Measurements from ENCODE around the gene ZNF597.
A peak's percentile ranks its signal among the peaks of the same experiment; 100 is the strongest.
"Not testable (repeated sequence)": the region's sequence is repeated elsewhere in the genome, so short reads cannot be mapped to it uniquely, and the experiment has no call there.

ZNF597 gene

GRCh38 chr16:3480901-3481695, 37.8 kb upstream of the ZNF597 start:
- no peak overlapping the region for H3K27ac Mint-ChIP-seq
- no peaks in the 10 kb centered on the region for H3K27me3 Mint-ChIP-seq

GRCh38 chr16:3479654-3480216, 36.4 kb upstream of the ZNF597 start:
- Mint-ChIP-seq H3K9me3 (ENCODE audit: low read depth) (no peaks in the 10 kb centered on the region), H3K4me1 (ENCODE audit: low read depth) (peaks cover 7% of the 10 kb centered on the region), H3K36me3 (peaks cover 2% of the 10 kb centered on the region), H3K27ac (peak overlapping the region; percentile 22), H3K27me3 (no peaks in the 10 kb centered on the region), H3K4me3 (no peak overlapping the region)

More at GRCh38 chr16:3480901-3481695, 37.8 kb upstream of the ZNF597 start:
- no peaks in the 10 kb centered on the region for H3K9me3 Mint-ChIP-seq (ENCODE audit: low read depth)
- no peak overlapping the region for H3K4me3 Mint-ChIP-seq
- H3K36me3 Mint-ChIP-seq: peaks cover 2% of the 10 kb centered on the region
- peaks cover 6% of the 10 kb centered on the region for H3K4me1 Mint-ChIP-seq (ENCODE audit: low read depth)

GRCh38 chr16:3478242-3478925, 35.1 kb upstream of the ZNF597 start:
- Mint-ChIP-seq H3K27me3 (no peaks in the 10 kb centered on the region), H3K27ac (no peak overlapping the region), H3K4me3 (no peak overlapping the region), H3K36me3 (peaks cover 2% of the 10 kb centered on the region), H3K4me1 (ENCODE audit: low read depth) (peaks cover 10% of the 10 kb centered on the region), H3K9me3 (ENCODE audit: low read depth) (no peaks in the 10 kb centered on the region)

GRCh38 chr16:3476409-3476808, 33.1 kb upstream of the ZNF597 start:
- no peaks in the 10 kb centered on the region for H3K36me3 Mint-ChIP-seq

GRCh38 chr16:3475604-3476375, 32.5 kb upstream of the ZNF597 start:
- Mint-ChIP-seq H3K9me3 (ENCODE audit: low read depth) (no peaks in the 10 kb centered on the region), H3K27ac (peak overlapping the region; percentile 41), H3K4me1 (ENCODE audit: low read depth) (peaks cover 22% of the 10 kb centered on the region), H3K36me3 (no peaks in the 10 kb centered on the region), H3K27me3 (no peaks in the 10 kb centered on the region), H3K4me3 (no peak overlapping the region)

More at GRCh38 chr16:3476409-3476808, 33.1 kb upstream of the ZNF597 start:
- no peak overlapping the region for H3K4me3 Mint-ChIP-seq
- no peaks in the 10 kb centered on the region for H3K9me3 Mint-ChIP-seq (ENCODE audit: low read depth)
- H3K4me1 Mint-ChIP-seq (ENCODE audit: low read depth): peaks cover 19% of the 10 kb centered on the region
- no peak overlapping the region for H3K27ac Mint-ChIP-seq
- no peaks in the 10 kb centered on the region for H3K27me3 Mint-ChIP-seq

GRCh38 chr16:3474870-3475269, 31.6 kb upstream of the ZNF597 start:
- peaks cover 25% of the 10 kb centered on the region for H3K4me1 Mint-ChIP-seq (ENCODE audit: low read depth)
- H3K27me3 Mint-ChIP-seq; H3K9me3 Mint-ChIP-seq (ENCODE audit: low read depth); H3K36me3 Mint-ChIP-seq; H3K27ac Mint-ChIP-seq; H3K4me3 Mint-ChIP-seq: not testable (repeated sequence)

- Mint-ChIP-seq H3K27me3 (no peaks in the 10 kb centered on the region), H3K9me3 (ENCODE audit: low read depth) (no peaks in the 10 kb centered on the region), H3K36me3 (no peaks in the 10 kb centered on the region), H3K4me3 (no peak overlapping the region), H3K4me1 (ENCODE audit: low read depth) (peaks cover 24% of the 10 kb centered on the region), H3K27ac (no peak overlapping the region)
Observed at GRCh38 chr16:3474136-3474779, 31.0 kb upstream of the ZNF597 start.

GRCh38 chr16:3473596-3473943, 30.3 kb upstream of the ZNF597 start:
- not testable (repeated sequence) for H3K27ac Mint-ChIP-seq; H3K4me3 Mint-ChIP-seq; H3K27me3 Mint-ChIP-seq; H3K9me3 Mint-ChIP-seq (ENCODE audit: low read depth); H3K36me3 Mint-ChIP-seq
- H3K4me1 Mint-ChIP-seq (ENCODE audit: low read depth): peaks cover 28% of the 10 kb centered on the region

GRCh38 chr16:3472878-3473595, 29.7 kb upstream of the ZNF597 start:
- Mint-ChIP-seq H3K27me3 (no peaks in the 10 kb centered on the region), H3K4me3 (no peak overlapping the region), H3K27ac (peak overlapping the region; percentile 54), H3K36me3 (no peaks in the 10 kb centered on the region), H3K4me1 (ENCODE audit: low read depth) (peaks cover 33% of the 10 kb centered on the region), H3K9me3 (ENCODE audit: low read depth) (no peaks in the 10 kb centered on the region)

GRCh38 chr16:3471518-3472176, 28.3 kb upstream of the ZNF597 start:
- H3K4me3 Mint-ChIP-seq: no peak overlapping the region
- no peak overlapping the region for H3K27ac Mint-ChIP-seq
- peaks cover 47% of the 10 kb centered on the region for H3K4me1 Mint-ChIP-seq (ENCODE audit: low read depth)
- no peaks in the 10 kb centered on the region for H3K36me3 Mint-ChIP-seq
- no peaks in the 10 kb centered on the region for H3K27me3 Mint-ChIP-seq
- H3K9me3 Mint-ChIP-seq (ENCODE audit: low read depth): no peaks in the 10 kb centered on the region

- H3K4me3 Mint-ChIP-seq: no peak overlapping the region
- H3K9me3 Mint-ChIP-seq (ENCODE audit: low read depth): no peaks in the 10 kb centered on the region
- H3K4me1 Mint-ChIP-seq (ENCODE audit: low read depth): peaks cover 53% of the 10 kb centered on the region
- no peaks in the 10 kb centered on the region for H3K27me3 Mint-ChIP-seq
- peak overlapping the region; percentile 6 for H3K27ac Mint-ChIP-seq
- H3K36me3 Mint-ChIP-seq: no peaks in the 10 kb centered on the region
Observed at GRCh38 chr16:3470723-3471122, 27.4 kb upstream of the ZNF597 start.

GRCh38 chr16:3469736-3470135, 26.4 kb upstream of the ZNF597 start:
- no peaks in the 10 kb centered on the region for H3K27me3 Mint-ChIP-seq
- no peaks in the 10 kb centered on the region for H3K9me3 Mint-ChIP-seq (ENCODE audit: low read depth)

GRCh38 chr16:3468501-3468900, 25.2 kb upstream of the ZNF597 start:
- H3K4me3 Mint-ChIP-seq: no peak overlapping the region
- peaks cover 67% of the 10 kb centered on the region for H3K4me1 Mint-ChIP-seq (ENCODE audit: low read depth)
- H3K27me3 Mint-ChIP-seq: no peaks in the 10 kb centered on the region
- no peaks in the 10 kb centered on the region for H3K9me3 Mint-ChIP-seq (ENCODE audit: low read depth)
- no peaks in the 10 kb centered on the region for H3K36me3 Mint-ChIP-seq
- peak overlapping the region; percentile 73 for H3K27ac Mint-ChIP-seq

More at GRCh38 chr16:3469736-3470135, 26.4 kb upstream of the ZNF597 start:
- Mint-ChIP-seq H3K4me1 (ENCODE audit: low read depth) (peaks cover 58% of the 10 kb centered on the region), H3K4me3 (no peak overlapping the region), H3K36me3 (no peaks in the 10 kb centered on the region), H3K27ac (no peak overlapping the region)

Measured in activated naive CD8-positive, alpha-beta T cell (primary cell).